Activated T-helper 2 cell treated with anti-CD3 and anti-CD28 coated beads, Interferon-gamma antibody, Interleukin-2, Interleukin-4, amounts not matched to agents 10 μg/mL and 5 μg/mL and 100 μg/mL, durations not matched to agents 14 hours and 24 hours and 36 hours (primary cell): ENCODE data around the gene EXOC3L4. TPM values are rescaled to one million over a fixed set of nuclear protein-coding genes. Genes with fewer than 3 reads are reported as not detected.

Experiments
- DNase-seq: peaks from one replicate; pipeline ENCODE4 v3.0.0; 2021; ENCODE audit warnings: low spot score
- H3K27ac Mint-ChIP-seq: one replicate; pipeline ENCODE4 v1.8.0; 2021; ENCODE audit warnings: mixed read lengths
- H3K27me3 Mint-ChIP-seq: one replicate; pipeline ENCODE4 v1.8.0; 2021; ENCODE audit warnings: low read depth, mixed read lengths
- H3K36me3 Mint-ChIP-seq: one replicate; pipeline ENCODE4 v1.8.0; 2021; ENCODE audit warnings: low read depth, mixed read lengths
- H3K4me1 Mint-ChIP-seq: one replicate; pipeline ENCODE4 v1.8.0; 2021; ENCODE audit warnings: low read depth, mixed read lengths
- H3K4me3 Mint-ChIP-seq: one replicate; pipeline ENCODE4 v1.8.0; 2021; ENCODE audit warnings: low read depth, mild to moderate bottlenecking, moderate library complexity, mixed read lengths
- H3K9me3 Mint-ChIP-seq: one replicate; pipeline ENCODE4 v1.8.0; 2021; ENCODE audit warnings: mixed read lengths
- intact Hi-C: fragments of 100-400 bp; cut with micrococcal nuclease; formaldehyde crosslinking; loops from one replicate; pipeline ENCODE4 v1.15.1; 2023
- total RNA-seq: library from RNA; stranded (reverse); gene quantifications from 2 replicates; pipeline ENCODE4 v1.2.3, GENCODE V29; 2022

Gene EXOC3L4
- total RNA-seq, 1 donor from 2014 or later: not detected

DNA sequence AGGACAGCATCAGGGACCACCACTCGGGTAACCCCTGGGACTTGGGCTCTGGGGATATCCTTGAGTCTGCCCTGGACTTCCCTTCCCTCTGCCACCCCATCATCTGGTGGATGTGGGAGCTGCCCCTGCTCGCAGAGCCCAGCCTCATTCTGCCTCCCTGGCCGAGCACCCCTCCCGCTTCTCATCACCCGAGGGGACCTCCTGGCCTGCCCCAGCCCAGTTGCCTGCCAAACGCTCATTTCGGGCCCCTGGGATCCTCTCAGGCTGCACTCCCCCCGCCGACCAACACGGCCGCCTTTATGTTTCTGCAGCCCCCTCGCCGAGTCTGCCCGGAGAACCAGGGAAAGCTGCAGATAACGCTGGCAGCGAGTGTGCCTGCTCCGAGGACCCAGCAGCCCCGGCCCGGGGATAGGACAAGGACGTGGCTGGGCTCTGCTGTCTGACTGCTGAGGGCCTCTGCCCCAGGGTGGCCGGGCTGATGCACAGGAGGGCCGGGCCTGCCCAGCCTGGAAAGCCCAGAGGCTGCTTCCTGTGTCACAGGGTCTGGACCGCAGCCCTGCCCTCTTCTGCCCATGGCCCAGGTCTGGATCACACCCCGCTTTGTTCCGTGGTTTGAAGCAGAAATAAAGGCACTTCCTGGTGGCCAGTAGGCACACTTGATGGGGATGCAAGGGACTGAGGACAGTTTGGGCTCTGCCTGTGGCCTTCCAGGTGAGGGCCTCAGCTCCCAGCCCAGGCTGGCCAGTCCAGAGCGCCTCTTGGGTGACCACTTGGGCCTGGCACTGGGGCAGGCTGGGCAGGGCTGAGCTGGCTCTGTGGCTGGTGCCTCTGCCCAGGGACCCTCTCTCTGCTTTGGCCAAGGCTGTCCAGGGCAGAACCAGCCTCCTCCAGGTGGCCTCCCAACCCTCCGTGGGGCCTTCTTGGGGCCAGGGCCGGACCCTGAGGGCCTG lies 4.9 kb upstream of the EXOC3L4 start:
- Mint-ChIP-seq H3K36me3 (no peaks in the 10 kb centered on the region), H3K4me1 (peaks cover 4% of the 10 kb centered on the region), H3K4me3 (no peak overlapping the region), H3K9me3 (no peaks in the 10 kb centered on the region), H3K27me3 (peaks cover 3% of the 10 kb centered on the region), H3K27ac (no peak overlapping the region)
- intact Hi-C loops: no loop called here
- DNase-seq: no peak

DNA sequence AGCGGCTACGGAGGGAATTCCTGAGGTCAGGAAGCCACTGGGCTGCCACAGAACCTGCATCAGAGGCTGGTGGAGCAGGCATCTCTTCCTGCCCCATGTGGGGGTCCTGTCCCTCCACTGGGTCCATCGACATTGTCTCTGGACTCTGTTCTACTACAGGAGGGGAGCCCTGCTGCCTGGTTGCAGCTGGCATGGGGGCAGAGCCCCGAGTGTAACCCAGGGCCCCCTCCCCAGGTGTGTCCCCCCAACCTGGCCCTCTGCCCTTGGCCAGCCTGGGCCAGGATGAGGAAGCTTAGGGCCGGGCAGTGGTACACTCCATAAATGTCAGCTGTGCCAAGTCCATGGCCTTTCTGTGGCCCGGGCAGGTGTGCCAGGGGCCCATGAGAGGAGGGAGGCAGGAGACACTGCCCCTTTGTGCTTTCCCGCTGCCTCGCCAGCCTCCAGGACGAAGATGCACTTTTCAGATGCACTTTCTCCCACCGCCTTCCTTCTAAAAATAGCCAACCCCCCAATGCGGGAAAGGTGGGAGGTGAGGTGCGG lies 4.0 kb upstream of the EXOC3L4 start:
- H3K4me1 Mint-ChIP-seq: peaks cover 4% of the 10 kb centered on the region
- peaks cover under 1% of the 10 kb centered on the region for H3K27me3 Mint-ChIP-seq
- intact Hi-C loops: loop anchor here (1.0 kb wide), 1 partner anchor 12 kb away; no protein-coding TSS in a partner anchor
- no peaks in the 10 kb centered on the region for H3K9me3 Mint-ChIP-seq
- peak overlapping the region; percentile 26 for H3K4me3 Mint-ChIP-seq
- no peaks in the 10 kb centered on the region for H3K36me3 Mint-ChIP-seq
- no peak overlapping the region for H3K27ac Mint-ChIP-seq
- DNase-seq: no peak

DNA sequence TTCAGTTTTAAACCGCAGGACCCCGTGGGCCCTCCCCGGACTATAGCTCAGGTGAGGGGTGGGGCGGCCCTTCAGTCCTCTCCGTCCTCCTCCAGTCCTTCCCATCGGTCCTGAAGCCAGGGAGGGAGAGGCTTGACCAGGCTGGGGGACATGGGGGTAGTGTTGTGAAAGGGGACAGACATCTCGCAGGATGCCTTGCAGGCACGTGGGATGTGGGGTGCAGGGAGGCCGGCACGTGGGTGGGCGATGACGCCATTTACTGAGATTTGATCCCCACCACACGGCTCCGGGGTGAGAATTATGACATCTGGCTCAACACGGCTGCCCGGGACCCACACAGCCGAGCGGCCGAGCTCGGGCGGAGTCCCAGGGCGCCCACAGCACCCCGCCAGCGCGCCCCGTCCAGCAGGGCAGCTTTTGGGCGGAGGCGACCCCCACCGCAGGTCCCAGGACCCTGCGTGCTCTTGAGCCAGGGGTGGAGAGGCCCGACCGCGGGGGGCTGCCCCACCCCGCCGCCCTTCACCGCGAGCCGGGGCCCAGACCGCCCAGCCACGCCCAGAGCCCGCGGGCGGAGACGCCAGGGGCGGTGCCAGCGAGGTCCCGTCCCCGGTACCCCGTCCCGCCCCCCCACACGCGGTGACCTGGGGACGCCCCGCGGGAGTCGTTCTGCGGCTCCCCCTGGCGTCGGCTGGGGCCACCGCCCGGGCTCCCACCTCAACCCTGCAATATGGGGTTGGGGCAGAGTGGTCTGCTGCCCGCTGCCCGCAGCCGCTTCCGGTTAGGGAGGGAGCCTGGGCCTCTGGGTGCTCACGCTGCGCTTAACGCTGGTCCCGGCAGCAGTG lies 3.3 kb upstream of the EXOC3L4 start:
- Mint-ChIP-seq H3K27ac (no peak overlapping the region), H3K4me1 (peaks cover 4% of the 10 kb centered on the region), H3K27me3 (no peaks in the 10 kb centered on the region)

DNA sequence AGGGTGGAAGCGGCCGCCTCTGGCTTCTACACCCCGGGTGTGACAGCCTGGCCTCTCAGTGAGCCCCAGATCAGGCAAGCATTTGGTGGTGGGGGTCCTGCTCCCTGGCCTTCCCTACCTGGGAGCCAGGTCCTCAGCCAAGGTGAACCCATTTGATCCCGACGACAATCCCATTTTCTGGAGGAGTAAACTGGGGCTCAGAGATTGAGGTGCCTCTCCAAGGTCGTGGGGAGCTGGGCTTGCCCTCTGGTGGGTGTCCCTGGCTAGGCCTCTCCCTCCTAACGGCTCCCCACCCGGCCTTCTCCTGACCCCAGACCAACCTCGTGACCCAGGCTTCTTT lies 2.7 kb upstream of the EXOC3L4 start:
- no peaks in the 10 kb centered on the region for H3K27me3 Mint-ChIP-seq
- DNase-seq: no peak
- intact Hi-C loops: loop anchor here (1.0 kb wide), 1 partner anchor 14 kb away; no protein-coding TSS in a partner anchor
- H3K4me3 Mint-ChIP-seq: peak overlapping the region; percentile 30
- H3K9me3 Mint-ChIP-seq: no peaks in the 10 kb centered on the region
- H3K27ac Mint-ChIP-seq: no peak overlapping the region
- peaks cover 4% of the 10 kb centered on the region for H3K4me1 Mint-ChIP-seq
- H3K36me3 Mint-ChIP-seq: no peaks in the 10 kb centered on the region

More for the DNA sequence above, 3.3 kb upstream of the EXOC3L4 start:
- intact Hi-C loops: loop anchor here (1.0 kb wide), 1 partner anchor 13 kb away; no protein-coding TSS in a partner anchor
- DNase-seq: peak; percentile 62
- H3K9me3 Mint-ChIP-seq: no peaks in the 10 kb centered on the region
- peak overlapping the region; percentile 30 for H3K4me3 Mint-ChIP-seq
- no peaks in the 10 kb centered on the region for H3K36me3 Mint-ChIP-seq

- no peaks in the 10 kb centered on the region for H3K9me3 Mint-ChIP-seq
- H3K27ac Mint-ChIP-seq: no peak overlapping the region
- no peaks in the 10 kb centered on the region for H3K27me3 Mint-ChIP-seq
- no peaks in the 10 kb centered on the region for H3K36me3 Mint-ChIP-seq
- H3K4me1 Mint-ChIP-seq: peaks cover 4% of the 10 kb centered on the region
- no peak for DNase-seq
- no peak overlapping the region for H3K4me3 Mint-ChIP-seq
- intact Hi-C loops: no loop called here
These were observed 594 bp upstream of the EXOC3L4 start for GRCh38 chr14:103093856-103094405.

- Mint-ChIP-seq H3K4me3 (no peak overlapping the region), H3K9me3 (no peaks in the 10 kb centered on the region), H3K27ac (no peak overlapping the region), H3K27me3 (no peaks in the 10 kb centered on the region), H3K36me3 (no peaks in the 10 kb centered on the region), H3K4me1 (peaks cover 4% of the 10 kb centered on the region)
- no peak for DNase-seq
- intact Hi-C loops: no loop called here
These were observed 769 bp downstream of the EXOC3L4 start for GRCh38 chr14:103095210-103095778.

- intact Hi-C loops: no loop called here
- Mint-ChIP-seq H3K4me3 (no peak overlapping the region), H3K27me3 (peaks cover 3% of the 10 kb centered on the region), H3K4me1 (no peaks in the 10 kb centered on the region), H3K27ac (no peak overlapping the region), H3K9me3 (no peaks in the 10 kb centered on the region), H3K36me3 (no peaks in the 10 kb centered on the region)
- no peak for DNase-seq
These were observed 1.9 kb downstream of the EXOC3L4 start for GRCh38 chr14:103096387-103096786.

DNA sequence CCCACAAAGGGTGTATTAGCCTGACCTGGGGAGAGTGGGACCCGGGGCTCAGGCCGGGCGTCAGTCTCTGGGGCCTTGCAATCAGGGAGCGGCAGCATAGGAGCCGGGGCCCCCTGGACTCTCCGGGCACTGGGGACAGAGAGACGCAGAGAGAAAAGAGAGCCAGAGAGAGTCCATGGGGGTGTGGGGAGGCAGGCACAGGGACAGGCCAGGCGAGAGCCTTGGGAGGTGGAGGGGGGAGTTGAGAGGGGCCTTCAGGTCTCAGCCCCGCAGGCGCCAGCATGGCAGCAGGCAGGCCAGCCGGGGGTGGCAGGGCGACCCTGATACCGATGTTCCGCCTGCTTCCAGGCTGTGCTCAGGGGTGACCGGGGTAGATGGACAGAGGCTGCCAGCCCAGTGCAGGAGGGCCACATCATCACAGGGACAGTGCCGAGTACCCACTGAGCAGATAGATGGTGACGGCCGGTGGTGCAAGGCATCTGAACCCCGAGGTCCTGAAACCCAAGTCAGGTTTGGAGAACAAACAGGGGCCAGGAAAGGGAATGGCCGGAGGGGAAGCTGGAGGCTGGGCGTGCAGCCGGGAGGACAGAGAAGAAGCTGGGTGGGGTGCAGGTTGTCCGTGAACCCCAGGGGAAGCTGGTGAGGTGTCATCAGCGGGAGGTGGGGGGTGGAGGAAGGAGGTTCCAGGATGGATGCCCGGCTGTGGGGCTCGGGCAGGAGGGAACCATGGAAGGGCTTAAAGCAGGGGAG lies 2.9 kb downstream of the EXOC3L4 start:
- H3K4me3 Mint-ChIP-seq: no peak overlapping the region
- peaks cover 8% of the 10 kb centered on the region for H3K27me3 Mint-ChIP-seq
- H3K9me3 Mint-ChIP-seq: no peaks in the 10 kb centered on the region
- DNase-seq: no peak
- intact Hi-C loops: no loop called here
- no peak overlapping the region for H3K27ac Mint-ChIP-seq
- H3K36me3 Mint-ChIP-seq: no peaks in the 10 kb centered on the region
- H3K4me1 Mint-ChIP-seq: no peaks in the 10 kb centered on the region

DNA sequence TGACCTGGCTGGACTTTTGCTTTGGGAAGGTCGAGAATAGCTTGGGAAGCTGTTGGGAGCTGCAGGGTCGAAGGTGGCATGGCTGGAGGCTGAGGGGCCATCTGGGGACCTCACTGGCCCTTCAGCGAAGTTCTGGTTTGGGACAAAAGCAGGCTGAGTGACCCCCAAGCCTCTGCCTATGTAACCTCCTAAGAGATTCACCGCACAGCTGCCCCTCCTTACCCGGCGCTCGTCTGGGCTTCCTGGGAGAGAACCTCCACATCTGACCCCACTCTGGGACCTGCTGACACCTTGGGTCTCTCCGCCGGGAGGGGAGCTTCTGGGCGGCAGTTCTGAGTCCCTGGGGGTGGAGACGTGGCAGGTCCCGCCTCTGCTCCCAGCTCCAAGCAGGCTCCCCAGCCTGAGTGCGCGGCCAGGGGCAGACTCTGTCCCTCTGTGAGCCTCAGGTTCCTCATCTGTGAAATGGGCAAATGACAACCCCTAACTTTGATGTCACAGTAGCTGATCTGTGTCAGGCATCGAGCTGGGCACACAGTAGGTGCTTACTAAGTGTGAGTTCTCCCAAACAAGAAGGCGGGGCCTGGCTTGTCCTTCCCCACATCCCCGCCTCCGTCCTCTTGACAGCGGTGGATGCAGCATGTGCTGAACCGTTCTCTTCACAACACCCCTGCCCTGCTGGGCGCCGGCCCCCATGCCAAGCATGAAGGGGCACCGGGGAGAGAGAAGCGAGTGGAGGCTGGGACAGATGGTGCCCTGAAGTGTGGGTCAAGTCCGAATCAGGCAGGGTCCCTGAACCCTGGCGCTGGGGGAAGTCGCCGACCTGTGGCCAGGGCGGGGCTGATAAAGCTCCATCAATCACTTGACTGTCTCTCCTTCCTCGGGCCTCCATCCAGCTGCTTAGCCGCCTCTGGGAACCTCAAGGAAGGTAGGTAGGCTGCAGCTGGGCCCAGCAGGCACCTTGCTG lies 3.8 kb downstream of the EXOC3L4 start:
- H3K4me3 Mint-ChIP-seq: no peak overlapping the region
- intact Hi-C loops: no loop called here
- H3K9me3 Mint-ChIP-seq: no peaks in the 10 kb centered on the region
- DNase-seq: no peak
- H3K27me3 Mint-ChIP-seq: peaks cover 8% of the 10 kb centered on the region
- no peak overlapping the region for H3K27ac Mint-ChIP-seq
- H3K36me3 Mint-ChIP-seq: no peaks in the 10 kb centered on the region
- H3K4me1 Mint-ChIP-seq: no peaks in the 10 kb centered on the region

- no peaks in the 10 kb centered on the region for H3K9me3 Mint-ChIP-seq
- no peaks in the 10 kb centered on the region for H3K36me3 Mint-ChIP-seq
- no peak overlapping the region for H3K27ac Mint-ChIP-seq
- peaks cover 12% of the 10 kb centered on the region for H3K27me3 Mint-ChIP-seq
- no peak for DNase-seq
- H3K4me1 Mint-ChIP-seq: no peaks in the 10 kb centered on the region
- intact Hi-C loops: no loop called here
- H3K4me3 Mint-ChIP-seq: no peak overlapping the region
These were observed 4.7 kb downstream of the EXOC3L4 start for GRCh38 chr14:103099081-103099732.
